ENCODE measurements around the gene WIPF1. TPM values are rescaled to one million over a fixed set of nuclear protein-coding genes. Genes with fewer than 3 reads are reported as not detected.

Gene WIPF1
- total and polyA plus RNA-seq, 4 donors, result 18.5 to 64.1 (median 49.0) TPM

- Histone ChIP-seq H3K27ac (ENCODE audit: low read depth in 1 of 2, low read length in 1 of 2) (no peak overlapping the region), H3K4me1 (ENCODE audit: control insufficient read depth in 5 of 5, insufficient read depth in 5 of 5, low read length in 5 of 5) (peaks cover 0 to 17% (median 3%) of the 10 kb centered on the region in 5 donors), H3K4me3 (no peak overlapping the region), H3K9me3 (ENCODE audit: control insufficient read depth in 4 of 4, insufficient read depth in 3 of 4, low read length in 3 of 4) (no peaks in the 10 kb centered on the region), H3K9ac (ENCODE audit: insufficient read depth in 1 of 2, low read length in 2 of 2) (no peak overlapping the region), H3K36me3 (ENCODE audit: control insufficient read depth in 4 of 4, insufficient read depth in 4 of 4, low read length in 4 of 4) (peaks cover 0 to 2% (median 0%) of the 10 kb centered on the region in 4 donors), H3K27me3 (ENCODE audit: control insufficient read depth in 3 of 3, insufficient read depth in 3 of 3, low read length in 2 of 3) (no peaks in the 10 kb centered on the region)
- no peak for DNase-seq
- no peak for ATAC-seq (ENCODE audit: insufficient read depth, low FRiP score)
- no peak for TF ChIP-seq CTCF (IDR thresholded peaks at IDR 0.05; ENCODE audit: control extremely low read depth, extremely low read depth)
Observed at GRCh38 chr2:174608866-174609214, 11.2 kb upstream of the WIPF1 start.

DNA sequence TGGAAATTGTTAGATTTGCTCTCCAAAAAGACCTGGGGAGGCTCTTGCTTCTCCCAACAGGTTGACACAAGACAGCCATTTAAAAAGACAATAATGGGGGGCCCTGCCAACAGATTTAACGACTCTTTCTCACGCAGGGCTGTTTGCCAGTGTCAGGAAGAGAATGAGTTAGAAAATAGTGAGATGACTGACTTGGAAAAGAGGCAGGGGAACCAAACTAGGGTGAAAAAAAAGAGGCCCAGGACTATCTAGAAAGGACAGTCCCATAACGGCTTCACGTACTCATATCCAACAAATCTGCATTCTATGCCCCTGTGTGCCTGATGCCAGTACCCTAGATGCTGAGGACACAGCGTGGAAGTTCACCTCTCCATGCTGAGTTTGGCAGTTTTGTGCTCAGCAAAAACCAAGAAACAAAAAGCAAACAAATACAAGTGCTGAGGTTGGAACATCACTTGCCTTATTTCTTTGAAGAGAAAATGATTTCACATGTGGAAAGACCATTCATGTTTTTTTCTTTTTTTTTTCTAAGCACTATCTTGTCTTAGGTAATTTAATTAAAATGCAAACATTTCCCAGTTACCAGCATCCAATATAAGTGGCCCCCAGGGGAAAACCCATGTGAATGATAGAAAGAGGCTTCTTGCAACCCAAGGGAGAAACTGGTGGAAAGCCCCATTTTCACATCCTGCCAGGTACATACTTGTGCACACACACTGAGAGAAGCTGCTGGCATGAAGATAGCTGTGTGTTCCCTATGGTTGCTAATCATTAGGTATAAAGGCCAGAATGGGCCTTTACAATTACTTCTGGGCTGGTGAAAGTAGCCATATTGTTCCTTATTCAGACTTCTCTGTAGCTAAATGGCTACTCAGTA lies 10.6 kb upstream of the WIPF1 start:
- Histone ChIP-seq H3K9ac (ENCODE audit: insufficient read depth in 1 of 2, low read length in 2 of 2) (no peak overlapping the region), H3K4me3 (no peak overlapping the region), H3K27me3 (ENCODE audit: control insufficient read depth in 3 of 3, insufficient read depth in 3 of 3, low read length in 2 of 3) (no peaks in the 10 kb centered on the region), H3K36me3 (ENCODE audit: control insufficient read depth in 4 of 4, insufficient read depth in 4 of 4, low read length in 4 of 4) (peaks cover 0 to 2% (median 0%) of the 10 kb centered on the region in 4 donors), H3K27ac (ENCODE audit: low read depth in 1 of 2, low read length in 1 of 2) (no peak overlapping the region), H3K4me1 (ENCODE audit: control insufficient read depth in 5 of 5, insufficient read depth in 5 of 5, low read length in 5 of 5) (peaks cover 0 to 17% (median 3%) of the 10 kb centered on the region in 5 donors), H3K9me3 (ENCODE audit: control insufficient read depth in 4 of 4, insufficient read depth in 3 of 4, low read length in 3 of 4) (no peaks in the 10 kb centered on the region)
- no peak for TF ChIP-seq CTCF (IDR thresholded peaks at IDR 0.05; ENCODE audit: control extremely low read depth, extremely low read depth)
- ATAC-seq (ENCODE audit: insufficient read depth, low FRiP score) (no peak), DNase-seq (no peak)
- WGBS, 2 donors, result 79 to 87% methylated on average over 5 of the region's 5 CpGs

GRCh38 chr2:174607584-174607983 lies 10.0 kb upstream of the WIPF1 start:
- no peak for TF ChIP-seq CTCF (IDR thresholded peaks at IDR 0.05; ENCODE audit: control extremely low read depth, extremely low read depth)
- Histone ChIP-seq H3K27ac (ENCODE audit: low read depth in 1 of 2, low read length in 1 of 2) (no peak overlapping the region), H3K27me3 (ENCODE audit: control insufficient read depth in 3 of 3, insufficient read depth in 3 of 3, low read length in 2 of 3) (no peaks in the 10 kb centered on the region), H3K4me3 (no peak overlapping the region), H3K36me3 (ENCODE audit: control insufficient read depth in 4 of 4, insufficient read depth in 4 of 4, low read length in 4 of 4) (peaks cover 0 to 2% (median 0%) of the 10 kb centered on the region in 4 donors), H3K9me3 (ENCODE audit: control insufficient read depth in 4 of 4, insufficient read depth in 3 of 4, low read length in 3 of 4) (no peaks in the 10 kb centered on the region), H3K9ac (ENCODE audit: insufficient read depth in 1 of 2, low read length in 2 of 2) (no peak overlapping the region), H3K4me1 (ENCODE audit: control insufficient read depth in 5 of 5, insufficient read depth in 5 of 5, low read length in 5 of 5) (peaks cover 0 to 17% (median 3%) of the 10 kb centered on the region in 5 donors)
- WGBS, 2 donors, result 64 to 80% methylated on average over 3 of the region's 3 CpGs
- DNase-seq, result no peak
- ATAC-seq (ENCODE audit: insufficient read depth, low FRiP score), result no peak
